AG04449 (cell line): ENCODE data around the gene WFIKKN1.

Source experiments
- CTCF ChIA-PET: fragments of 350-600 bp; formaldehyde crosslinking; extraction: SDS; loops from one replicate; lab custom pipeline; 2021; ENCODE audit warnings: antibody characterized with exemption; lab: Yijun Ruan, JAX
- POLR2A ChIA-PET: fragments of 400-600, 350-600 bp; formaldehyde crosslinking; extraction: SDS; loops from one replicate; lab custom pipeline; 2020; ENCODE audit warnings: antibody characterized with exemption, inconsistent platforms; lab: Yijun Ruan, JAX
- DNase-seq: peaks from one replicate; pipeline ENCODE4 v3.0.0-alpha.2; 2010; ENCODE audit warnings: low read depth, low spot score
- H3K4me3 ChIP-seq: 2 replicates; pipeline ENCODE4 v1.5.1; 2011; ENCODE audit warnings: low read depth, mild to moderate bottlenecking, control low read depth, low read length
- CTCF ChIP-seq: IDR thresholded peaks from one replicate; pipeline ENCODE4 v1.5.1; 2011; ENCODE audit warnings: mild to moderate bottlenecking, moderate library complexity, low read length, control low read depth, inconsistent platforms; ENCODE audit not compliant: insufficient read depth; ENCODE audit errors: missing control alignments

Gene WFIKKN1

GRCh38 chr16:671353-672131 lies 40.8 kb downstream of the WFIKKN1 start:
- no peak overlapping the region for H3K4me3 ChIP-seq
- POLR2A ChIA-PET: interaction anchor here (0.6 to 0.9 kb wide), 2 partner anchors 9 to 101 kb away, joined by 3 read pairs; partner anchors contain the start of gene STUB1
- CTCF ChIA-PET: interaction anchor here (0.9 to 1.2 kb wide), 3 partner anchors 10 to 49 kb away, joined by 3 to 4 read pairs (median 3); partner anchors contain the start of gene ANTKMT
- DNase-seq: no peak
- TF ChIP-seq CTCF: no peak

GRCh38 chr16:672371-672770 lies 41.6 kb downstream of the WFIKKN1 start:
- no peak overlapping the region for H3K4me3 ChIP-seq
- ChIA-PET POLR2A (no interaction called here), CTCF (interaction anchor here (0.6 to 1.2 kb wide), 2 partner anchors 12 to 48 kb away, joined by 3 read pairs; partner anchors contain the start of gene ANTKMT)
- TF ChIP-seq CTCF: no peak
- DNase-seq: no peak

- POLR2A ChIA-PET: no interaction called here
These were observed 42.1 kb downstream of the WFIKKN1 start for GRCh38 chr16:672851-673250.

DNA sequence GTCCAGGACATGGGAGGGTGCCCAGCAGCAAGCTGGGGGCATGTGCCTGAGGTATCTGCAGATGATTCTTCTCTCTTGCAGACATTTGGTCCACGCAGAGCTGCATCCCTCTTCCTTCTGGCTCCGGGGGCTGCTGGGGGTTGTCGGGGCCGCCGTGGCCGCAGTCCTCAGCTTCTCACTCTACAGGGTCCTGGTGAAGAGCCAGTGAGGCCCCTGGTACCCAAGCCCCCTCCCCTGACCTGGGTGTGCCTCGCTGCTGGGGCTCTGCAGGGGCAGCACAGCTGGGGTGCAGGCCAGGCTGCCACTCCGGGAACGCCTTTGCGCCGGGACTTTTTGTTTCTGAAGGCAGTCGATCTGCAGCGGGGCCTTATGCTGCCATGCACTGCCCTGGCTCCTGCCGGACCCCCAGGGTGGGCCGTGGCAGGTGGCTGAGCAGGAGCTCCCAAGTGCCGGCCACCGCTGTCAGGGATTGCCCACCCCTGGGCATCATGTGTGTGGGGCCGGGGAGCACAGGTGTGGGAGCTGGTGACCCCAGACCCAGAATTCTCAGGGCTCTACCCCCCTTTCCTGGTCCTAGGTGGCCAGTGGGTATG lies 42.7 kb downstream of the WFIKKN1 start:
- TF ChIP-seq CTCF: no peak
- POLR2A ChIA-PET: no interaction called here
- DNase-seq: no peak
- no peak overlapping the region for H3K4me3 ChIP-seq
- CTCF ChIA-PET: no interaction called here

More at GRCh38 chr16:672851-673250, 42.1 kb downstream of the WFIKKN1 start:
- no peak overlapping the region for H3K4me3 ChIP-seq
- TF ChIP-seq CTCF: no peak
- CTCF ChIA-PET: interaction anchor here (0.6 kb wide), 1 partner anchor 13 kb away, joined by 3 read pairs; no protein-coding TSS in a partner anchor
- DNase-seq: no peak

GRCh38 chr16:674214-674881 lies 43.6 kb downstream of the WFIKKN1 start:
- no peak for DNase-seq
- H3K4me3 ChIP-seq: no peak overlapping the region
- POLR2A ChIA-PET: interaction anchor here (2.1 kb wide), 1 partner anchor 10 kb away, joined by 7 read pairs; the partner anchor contains the start of gene JMJD8
- no peak for TF ChIP-seq CTCF
- CTCF ChIA-PET: interaction anchor here (2.5 kb wide), 1 partner anchor 9 kb away, joined by 10 read pairs; no protein-coding TSS in a partner anchor
